PFSK-1 (cell line): ENCODE measurements around the gene SUSD2.

Source experiments
- REST ChIP-seq, 2 experiments: IDR thresholded peaks; 2 replicates each; pipeline versions ENCODE4 v1.6.1 to v1.8.0; 2011 to 2012; ENCODE audit warnings: low read depth in 2 of 2, low read length in 2 of 2, control low read depth in 1 of 2, inconsistent platforms in 1 of 2, mild to moderate bottlenecking in 1 of 2, moderate library complexity in 1 of 2; ENCODE audit not compliant: insufficient read depth in 1 of 2
- SIN3A ChIP-seq: IDR thresholded peaks from 2 replicates; pipeline ENCODE4 v1.6.1; 2012; ENCODE audit warnings: mild to moderate bottlenecking, low read length, moderate library complexity, borderline replicate concordance; ENCODE audit not compliant: insufficient read depth
- TAF1 ChIP-seq: IDR thresholded peaks from 2 replicates; pipeline ENCODE4 v1.6.1; 2012; ENCODE audit warnings: low read length, control low read depth, borderline replicate concordance; ENCODE audit not compliant: insufficient read depth

- no peak for TF ChIP-seq REST (IDR thresholded peaks at IDR 0.05; ENCODE audit: insufficient read depth in 1 of 2, low read depth in 2 of 2, low read length in 2 of 2)
- TF ChIP-seq TAF1 = no peak
- TF ChIP-seq SIN3A = no peak
These were observed 38.5 kb downstream of the SUSD2 start for GRCh38 chr22:24219750-24220149.
